Measurements from ENCODE around the gene EXOC8.

Gene EXOC8

DNA sequence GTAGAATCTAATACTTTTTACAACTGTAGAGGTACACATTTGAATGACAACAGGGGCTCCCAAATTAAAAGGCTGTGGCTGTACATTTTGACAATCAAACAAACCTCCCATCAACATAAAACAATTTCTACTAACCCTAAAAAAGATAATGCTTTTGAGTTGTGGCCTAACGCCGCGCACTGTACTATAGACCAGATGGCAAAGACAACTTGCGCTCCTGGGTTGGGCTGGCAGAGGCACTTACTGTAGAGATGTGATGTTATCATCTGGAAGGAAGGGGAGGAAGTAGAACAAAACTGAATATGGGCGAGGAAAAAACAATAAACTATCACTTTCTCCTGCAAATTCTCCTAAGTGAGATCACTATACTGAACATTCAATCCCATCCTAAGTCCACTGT is 26.5 kb upstream of the EXOC8 start:
- no peaks in the 10 kb centered on the region for H3K27me3 ChIP-seq (ENCODE audit: control insufficient read depth, insufficient read depth, low read length)
- no peak overlapping the region for H3K27ac ChIP-seq
- H3K4me3 ChIP-seq (ENCODE audit: low read depth, low read length), result no peak overlapping the region
- H3K79me2 ChIP-seq, result no peaks in the 10 kb centered on the region
- TF ChIP-seq, protein P1, sequence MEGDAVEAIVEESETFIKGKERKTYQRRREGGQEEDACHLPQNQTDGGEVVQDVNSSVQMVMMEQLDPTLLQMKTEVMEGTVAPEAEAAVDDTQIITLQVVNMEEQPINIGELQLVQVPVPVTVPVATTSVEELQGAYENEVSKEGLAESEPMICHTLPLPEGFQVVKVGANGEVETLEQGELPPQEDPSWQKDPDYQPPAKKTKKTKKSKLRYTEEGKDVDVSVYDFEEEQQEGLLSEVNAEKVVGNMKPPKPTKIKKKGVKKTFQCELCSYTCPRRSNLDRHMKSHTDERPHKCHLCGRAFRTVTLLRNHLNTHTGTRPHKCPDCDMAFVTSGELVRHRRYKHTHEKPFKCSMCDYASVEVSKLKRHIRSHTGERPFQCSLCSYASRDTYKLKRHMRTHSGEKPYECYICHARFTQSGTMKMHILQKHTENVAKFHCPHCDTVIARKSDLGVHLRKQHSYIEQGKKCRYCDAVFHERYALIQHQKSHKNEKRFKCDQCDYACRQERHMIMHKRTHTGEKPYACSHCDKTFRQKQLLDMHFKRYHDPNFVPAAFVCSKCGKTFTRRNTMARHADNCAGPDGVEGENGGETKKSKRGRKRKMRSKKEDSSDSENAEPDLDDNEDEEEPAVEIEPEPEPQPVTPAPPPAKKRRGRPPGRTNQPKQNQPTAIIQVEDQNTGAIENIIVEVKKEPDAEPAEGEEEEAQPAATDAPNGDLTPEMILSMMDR (IDR thresholded peaks at IDR 0.05), result no peak
- H3K4me2 ChIP-seq (ENCODE audit: low read length), result no peak overlapping the region
- no peaks in the 10 kb centered on the region for H3K4me1 ChIP-seq
- no peak overlapping the region for H2AFZ ChIP-seq
- H3K36me3 ChIP-seq (ENCODE audit: control insufficient read depth, insufficient read depth, low read length), result no peaks in the 10 kb centered on the region
- no peaks in the 10 kb centered on the region for H3K9me3 ChIP-seq (ENCODE audit: control insufficient read depth, low read length)
- H3K9ac ChIP-seq, result no peak overlapping the region

DNA sequence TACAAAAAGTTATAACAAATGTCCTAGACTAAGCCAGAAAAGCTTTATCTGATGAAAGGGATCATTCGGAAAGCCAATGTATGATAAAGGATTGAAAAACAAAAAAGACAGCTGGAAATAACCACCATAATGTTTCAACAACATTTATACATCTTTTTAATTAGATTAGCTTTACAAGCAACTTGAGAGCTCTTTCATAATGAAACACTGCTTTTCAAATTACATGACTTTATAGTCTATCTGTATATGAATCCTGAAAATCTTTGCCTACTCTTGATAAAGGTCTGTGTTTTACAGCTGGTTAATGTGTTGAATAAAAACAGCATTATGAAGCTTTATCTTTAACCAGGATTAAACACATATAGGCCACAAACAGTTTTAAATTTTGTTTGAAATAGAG is 26.0 kb upstream of the EXOC8 start:
- H3K36me3 ChIP-seq (ENCODE audit: control insufficient read depth, insufficient read depth, low read length), result no peaks in the 10 kb centered on the region
- no peaks in the 10 kb centered on the region for H3K9me3 ChIP-seq (ENCODE audit: control insufficient read depth, low read length)
- no peak overlapping the region for H3K4me2 ChIP-seq (ENCODE audit: low read length)
- H3K27me3 ChIP-seq (ENCODE audit: control insufficient read depth, insufficient read depth, low read length), result no peaks in the 10 kb centered on the region
- H2AFZ ChIP-seq, result no peak overlapping the region
- H3K4me1 ChIP-seq, result no peaks in the 10 kb centered on the region
- no peak overlapping the region for H3K9ac ChIP-seq
- no peak overlapping the region for H3K27ac ChIP-seq
- H3K79me2 ChIP-seq, result no peaks in the 10 kb centered on the region
- TF ChIP-seq, protein P1 (IDR thresholded peaks at IDR 0.05), result no peak
- H3K4me3 ChIP-seq (ENCODE audit: low read depth, low read length), result no peak overlapping the region

DNA sequence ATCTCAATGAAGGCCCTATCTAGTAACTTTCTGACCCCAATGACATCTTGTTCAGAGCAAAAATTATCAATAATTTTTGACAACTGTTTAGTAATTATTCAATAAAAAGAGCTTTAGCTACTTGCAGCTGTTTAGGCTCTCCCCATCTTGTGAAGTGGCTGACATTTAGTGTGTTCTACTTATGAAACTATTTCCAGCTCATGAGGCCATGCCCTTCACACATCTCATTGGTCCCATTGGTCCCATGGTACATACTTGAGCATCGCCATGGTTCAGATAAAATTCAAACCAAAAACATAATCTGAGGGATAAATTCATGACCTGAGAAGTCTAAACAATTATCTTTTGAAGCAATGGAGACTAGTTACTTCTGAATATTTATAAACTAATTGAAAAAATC is 24.7 kb upstream of the EXOC8 start:
- H3K4me1 ChIP-seq, result no peaks in the 10 kb centered on the region
- no peaks in the 10 kb centered on the region for H3K79me2 ChIP-seq
- H3K9me3 ChIP-seq (ENCODE audit: control insufficient read depth, low read length), result no peaks in the 10 kb centered on the region
- H2AFZ ChIP-seq, result no peak overlapping the region
- no peak overlapping the region for H3K9ac ChIP-seq
- no peaks in the 10 kb centered on the region for H3K27me3 ChIP-seq (ENCODE audit: control insufficient read depth, insufficient read depth, low read length)
- H3K27ac ChIP-seq, result no peak overlapping the region
- H3K4me3 ChIP-seq (ENCODE audit: low read depth, low read length), result no peak overlapping the region
- no peak overlapping the region for H3K4me2 ChIP-seq (ENCODE audit: low read length)
- no peaks in the 10 kb centered on the region for H3K36me3 ChIP-seq (ENCODE audit: control insufficient read depth, insufficient read depth, low read length)
- TF ChIP-seq, protein P1 (IDR thresholded peaks at IDR 0.05), result no peak

DNA sequence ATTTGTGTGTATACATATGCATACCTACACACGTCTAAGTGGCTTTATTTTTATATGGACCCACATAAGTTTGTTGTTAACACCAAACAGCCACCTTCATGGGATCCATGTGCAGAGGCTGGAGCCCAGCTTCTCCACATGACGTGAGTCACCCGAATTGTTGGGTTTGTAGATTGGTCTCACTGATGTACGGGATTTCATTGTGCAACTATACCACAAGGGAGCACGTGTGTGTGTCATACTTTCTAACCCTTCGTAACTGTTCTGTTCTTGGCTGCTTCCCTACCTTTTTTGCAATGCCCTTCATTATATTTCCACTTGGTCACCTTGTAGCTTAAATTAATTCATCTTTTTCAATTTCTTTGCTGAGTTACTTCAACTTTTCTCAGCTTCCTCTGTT is 21.5 kb upstream of the EXOC8 start:
- no peak overlapping the region for H3K4me3 ChIP-seq (ENCODE audit: low read depth, low read length)
- TF ChIP-seq, protein P1 (IDR thresholded peaks at IDR 0.05), result no peak
- H3K79me2 ChIP-seq, result no peaks in the 10 kb centered on the region
- H3K9ac ChIP-seq, result no peak overlapping the region
- H3K27ac ChIP-seq, result no peak overlapping the region
- H3K36me3 ChIP-seq (ENCODE audit: control insufficient read depth, insufficient read depth, low read length), result no peaks in the 10 kb centered on the region
- H3K4me1 ChIP-seq, result no peaks in the 10 kb centered on the region
- no peaks in the 10 kb centered on the region for H3K27me3 ChIP-seq (ENCODE audit: control insufficient read depth, insufficient read depth, low read length)
- H2AFZ ChIP-seq, result no peak overlapping the region
- H3K9me3 ChIP-seq (ENCODE audit: control insufficient read depth, low read length), result no peaks in the 10 kb centered on the region
- no peak overlapping the region for H3K4me2 ChIP-seq (ENCODE audit: low read length)

DNA sequence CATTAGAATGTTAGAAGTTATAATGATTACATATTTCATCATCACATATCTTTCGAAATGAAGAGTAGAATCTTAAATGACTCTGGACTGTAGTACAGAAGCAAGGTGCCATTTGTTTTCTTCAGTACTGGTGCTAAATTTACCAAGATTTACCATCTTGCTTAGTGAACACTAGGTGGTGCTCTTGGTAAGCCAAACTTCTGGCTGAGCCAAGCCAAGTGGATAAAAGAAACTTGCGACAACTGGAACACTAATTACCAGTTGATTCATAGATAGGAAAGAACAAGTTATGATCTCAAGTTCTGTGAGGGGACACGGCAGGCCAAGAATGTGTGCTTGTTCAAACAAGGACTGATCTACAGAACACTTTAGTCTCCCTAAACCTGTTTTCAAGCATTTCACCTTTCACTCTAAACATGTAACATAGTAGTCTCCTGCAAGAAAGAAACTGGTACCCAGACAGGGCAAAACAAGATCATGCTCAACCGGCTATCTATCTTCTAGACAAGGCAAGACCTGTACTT is 20.2 kb upstream of the EXOC8 start:
- no peaks in the 10 kb centered on the region for H3K27me3 ChIP-seq (ENCODE audit: control insufficient read depth, insufficient read depth, low read length)
- no peak overlapping the region for H3K4me3 ChIP-seq (ENCODE audit: low read depth, low read length)
- no peak overlapping the region for H3K27ac ChIP-seq
- no peak overlapping the region for H3K9ac ChIP-seq
- TF ChIP-seq, protein P1 (IDR thresholded peaks at IDR 0.05), result peak; percentile 63
- H3K4me1 ChIP-seq, result no peaks in the 10 kb centered on the region
- no peaks in the 10 kb centered on the region for H3K36me3 ChIP-seq (ENCODE audit: control insufficient read depth, insufficient read depth, low read length)
- H3K9me3 ChIP-seq (ENCODE audit: control insufficient read depth, low read length), result no peaks in the 10 kb centered on the region
- H3K79me2 ChIP-seq, result no peaks in the 10 kb centered on the region
- H3K4me2 ChIP-seq (ENCODE audit: low read length), result no peak overlapping the region
- H2AFZ ChIP-seq, result no peak overlapping the region

All from parathyroid adenoma (tissue), 2 donors.